Left kidney (tissue), 8 donors: ENCODE measurements around the gene SNAPC5. TPM values are rescaled to one million over a fixed set of nuclear protein-coding genes. Genes with fewer than 3 reads are reported as not detected.
"Not testable (repeated sequence)": the region's sequence is repeated elsewhere in the genome, so short reads cannot be mapped to it uniquely, and the experiment has no call there.

Source experiments
- DNase-seq: peaks from one replicate; pipeline ENCODE4 v3.0.0-alpha.2; 2013
- long read RNA-seq, 8 donors: transcript quantifications; one replicate each; lab custom pipeline, GENCODE V29; 2026
- polyA plus RNA-seq: library from polyadenylated mRNA; unstranded; fragments of 120-200 nt; gene quantifications from one replicate; pipeline ENCODE4 v1.2.1, GENCODE V29; 2013; ENCODE audit not compliant: insufficient read length

The SNAPC5 gene
- 39.4 TPM for polyA plus RNA-seq
- long read RNA-seq, donor 1, transcript SNAPC5-201 (2 exons, 794 nt), result minor isoform, 5 of 21 reads
- long read RNA-seq, donor 1, transcript SNAPC5-202 (3 exons, 1,002 nt), result major isoform, 14 of 21 reads
- long read RNA-seq, donor 1, partial matches to known transcripts, result 0 of 21 reads
- long read RNA-seq, donor 1, other reads (novel, unspliced or antisense), result 0 of 21 reads
- long read RNA-seq, donor 2, transcript SNAPC5-202 (3 exons, 1,002 nt), result major isoform, 12 of 23 reads
- long read RNA-seq, donor 2, partial matches to known transcripts, result 5 of 23 reads
- long read RNA-seq, donor 2, other reads (novel, unspliced or antisense), result 0 of 23 reads
- long read RNA-seq, donor 3, transcript SNAPC5-202 (3 exons, 1,002 nt), result major isoform, 6 of 9 reads
- long read RNA-seq, donor 3, partial matches to known transcripts, result 0 of 9 reads
- long read RNA-seq, donor 3, other reads (novel, unspliced or antisense), result 0 of 9 reads
- long read RNA-seq, donor 4, result 0 reads
- long read RNA-seq, donor 5, transcript SNAPC5-201 (2 exons, 794 nt), result minor isoform, 12 of 42 reads
- long read RNA-seq, donor 5, transcript SNAPC5-202 (3 exons, 1,002 nt), result major isoform, 28 of 42 reads
- long read RNA-seq, donor 5, partial matches to known transcripts, result 0 of 42 reads
- long read RNA-seq, donor 5, other reads (novel, unspliced or antisense), result 0 of 42 reads
- long read RNA-seq, donor 6, transcript SNAPC5-202 (3 exons, 1,002 nt), result major isoform, 15 of 21 reads
- long read RNA-seq, donor 6, partial matches to known transcripts, result 0 of 21 reads
- long read RNA-seq, donor 6, other reads (novel, unspliced or antisense), result 0 of 21 reads
- long read RNA-seq, donor 7, transcript SNAPC5-202 (3 exons, 1,002 nt), result major isoform, 20 of 26 reads
- long read RNA-seq, donor 7, partial matches to known transcripts, result 0 of 26 reads
- long read RNA-seq, donor 7, other reads (novel, unspliced or antisense), result 0 of 26 reads
- long read RNA-seq, donor 8, partial matches to known transcripts, result 0 of 7 reads
- long read RNA-seq, donor 8, other reads (novel, unspliced or antisense), result 0 of 7 reads

- DNase-seq, result peak; percentile 92
Measured at GRCh38 chr15:66497502-66498455, at the start of gene SNAPC5. SNAPC5 (minus strand) TSS chr15:66497762; CDS start chr15:66497731, 31 bp downstream.

GRCh38 chr15:66545255-66545654, 47.7 kb upstream of the SNAPC5 start:
- no peak for DNase-seq

- DNase-seq, result no peak
Measured at GRCh38 chr15:66542896-66543295, 45.3 kb upstream of the SNAPC5 start.

GRCh38 chr15:66535056-66535455, 37.5 kb upstream of the SNAPC5 start:
- no peak for DNase-seq

GRCh38 chr15:66524838-66525237, 27.3 kb upstream of the SNAPC5 start:
- no peak for DNase-seq

GRCh38 chr15:66523926-66524325, 26.4 kb upstream of the SNAPC5 start:
- DNase-seq, result no peak

GRCh38 chr15:66515901-66516322, 18.4 kb upstream of the SNAPC5 start:
- no peak for DNase-seq

GRCh38 chr15:66514586-66514985, 17.0 kb upstream of the SNAPC5 start:
- no peak for DNase-seq

- no peak for DNase-seq
Measured at GRCh38 chr15:66508293-66508883, 10.8 kb upstream of the SNAPC5 start.

GRCh38 chr15:66505818-66506217, 8.3 kb upstream of the SNAPC5 start:
- DNase-seq, result no peak

GRCh38 chr15:66505430-66505811, 7.9 kb upstream of the SNAPC5 start:
- no peak for DNase-seq

GRCh38 chr15:66504563-66505429, 7.2 kb upstream of the SNAPC5 start, which contains the start of the genes RPL4 and ZWILCH:
RPL4 (minus strand) TSS chr15:66504855; CDS start chr15:66504790, 65 bp downstream.
ZWILCH (plus strand) TSS chr15:66505326; CDS start chr15:66505339, 13 bp downstream.
- DNase-seq, result peak; percentile 88

- DNase-seq, result no peak
Measured at GRCh38 chr15:66503780-66504562, 6.4 kb upstream of the SNAPC5 start.

GRCh38 chr15:66503041-66503648, 5.6 kb upstream of the SNAPC5 start:
- not testable (repeated sequence) for DNase-seq

GRCh38 chr15:66502491-66502890, 4.9 kb upstream of the SNAPC5 start:
- DNase-seq, result no peak

GRCh38 chr15:66500346-66500745, 2.8 kb upstream of the SNAPC5 start:
- not testable (repeated sequence) for DNase-seq

- DNase-seq, result no peak
Measured at GRCh38 chr15:66498501-66499386, 1.2 kb upstream of the SNAPC5 start.
